Measurements from ENCODE around the gene TRIP11.

TRIP11 gene

GRCh38 chr14:91985521-91986255 is 54.2 kb downstream of the TRIP11 start:
- TF ChIP-seq ZNF274 (IDR thresholded peaks at IDR 0.05; ENCODE audit: low read depth, low read length), result no peak
- H3K4me3 ChIP-seq (ENCODE audit: low read length), result no peak overlapping the region

DNA sequence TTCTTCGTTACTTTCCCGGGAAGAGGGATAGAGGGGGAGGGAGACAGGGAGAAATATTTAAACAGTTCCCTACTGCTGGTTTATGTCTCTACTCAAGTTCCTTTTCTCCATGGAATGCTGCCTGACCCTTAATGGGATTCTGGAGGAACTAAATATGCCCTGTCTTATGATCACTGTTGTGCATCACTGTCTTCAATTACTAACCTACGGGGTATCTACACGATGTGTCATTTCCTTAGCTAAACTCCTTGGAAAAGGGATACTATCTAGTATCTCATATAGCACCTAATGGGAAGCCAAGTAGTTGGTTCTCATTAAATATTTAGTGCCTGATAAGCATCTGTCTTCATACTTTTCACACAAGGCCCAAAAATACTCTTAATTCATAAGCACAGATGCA is 54.9 kb downstream of the TRIP11 start:
- no peak for TF ChIP-seq ZNF274 (IDR thresholded peaks at IDR 0.05; ENCODE audit: low read depth, low read length)
- H3K4me3 ChIP-seq (ENCODE audit: low read length), result no peak overlapping the region

GRCh38 chr14:91983588-91983987 is 56.3 kb downstream of the TRIP11 start:
- no peak overlapping the region for H3K4me3 ChIP-seq (ENCODE audit: low read length)
- TF ChIP-seq ZNF274 (IDR thresholded peaks at IDR 0.05; ENCODE audit: low read depth, low read length), result no peak

DNA sequence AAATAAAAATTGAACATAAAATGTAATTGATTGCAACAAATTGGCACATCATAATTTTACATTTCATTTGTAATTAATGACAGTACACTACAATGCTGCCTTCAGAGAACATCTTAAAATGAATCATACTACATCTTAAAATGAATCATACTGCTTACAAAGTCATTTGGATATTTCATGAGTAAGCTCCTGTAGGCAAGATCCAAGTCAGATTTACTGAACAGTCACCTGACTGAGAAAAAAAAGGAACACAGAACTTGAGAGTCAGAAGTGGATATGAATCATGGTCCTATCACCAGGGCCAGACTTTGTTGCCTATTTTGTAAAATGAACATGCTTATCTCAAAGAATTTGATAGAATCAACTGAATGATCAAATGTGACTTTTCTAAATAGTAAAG is 59.7 kb downstream of the TRIP11 start:
- no peak for TF ChIP-seq ZNF274 (IDR thresholded peaks at IDR 0.05; ENCODE audit: low read depth, low read length)

GRCh38 chr14:91977884-91978283 is 62.0 kb downstream of the TRIP11 start:
- no peak for TF ChIP-seq ZNF274 (IDR thresholded peaks at IDR 0.05; ENCODE audit: low read depth, low read length)
- H3K4me3 ChIP-seq (ENCODE audit: low read length), result no peak overlapping the region

More for the DNA sequence above, 59.7 kb downstream of the TRIP11 start:
- no peak overlapping the region for H3K4me3 ChIP-seq (ENCODE audit: low read length)

- no peak for TF ChIP-seq ZNF274 (IDR thresholded peaks at IDR 0.05; ENCODE audit: low read depth, low read length)
- no peak overlapping the region for H3K4me3 ChIP-seq (ENCODE audit: low read length)
Measured at GRCh38 chr14:91975763-91976162, 64.1 kb downstream of the TRIP11 start.

DNA sequence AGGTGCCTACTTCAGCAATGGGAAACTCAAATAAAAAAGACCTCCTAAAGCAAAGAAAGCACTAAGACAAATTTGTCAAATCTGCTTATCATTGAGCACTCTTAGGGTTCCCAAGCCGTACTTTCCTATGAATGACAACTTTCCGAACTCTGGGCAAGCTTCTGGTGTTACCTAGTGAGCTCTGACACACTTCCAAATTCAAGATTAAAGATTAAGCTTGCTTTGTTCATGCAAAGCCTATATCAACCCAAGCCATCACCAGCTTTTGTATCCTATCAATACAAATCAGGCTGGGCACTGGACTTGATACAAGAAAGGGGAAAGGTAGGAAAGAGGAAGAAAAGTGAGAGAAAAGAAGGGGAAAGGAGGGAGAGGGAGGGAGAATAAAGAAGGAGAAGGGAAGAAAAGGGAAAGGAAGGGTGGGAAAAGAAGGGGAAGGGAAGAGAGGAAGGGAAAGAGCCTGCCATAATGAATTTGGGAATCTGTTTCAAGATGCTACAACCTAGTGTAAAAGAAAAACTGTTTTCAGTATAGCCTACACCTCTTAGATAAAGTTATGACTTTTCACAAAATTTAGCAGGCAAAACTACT is 68.6 kb downstream of the TRIP11 start:
- no peak for TF ChIP-seq ZNF274 (IDR thresholded peaks at IDR 0.05; ENCODE audit: low read depth, low read length)
- no peak overlapping the region for H3K4me3 ChIP-seq (ENCODE audit: low read length)

DNA sequence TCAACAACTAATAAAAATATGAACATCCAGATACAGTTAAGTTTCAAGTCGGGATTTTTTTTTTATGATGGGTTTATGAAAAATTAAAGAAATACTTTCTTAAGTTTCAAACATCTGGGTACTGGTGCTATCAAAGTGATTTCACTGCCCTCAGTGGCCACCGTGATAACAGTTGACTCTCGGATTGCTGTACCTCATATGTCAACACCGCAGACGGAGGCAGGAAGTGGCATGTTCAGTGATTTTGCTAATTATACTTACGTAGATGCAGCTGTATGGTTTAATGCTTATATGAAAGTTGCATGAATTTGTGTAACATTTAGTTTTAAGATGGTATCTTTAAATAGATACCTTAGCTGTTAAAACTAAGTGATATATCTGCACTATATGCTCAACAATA is 71.6 kb downstream of the TRIP11 start:
- no peak for TF ChIP-seq ZNF274 (IDR thresholded peaks at IDR 0.05; ENCODE audit: low read depth, low read length)
- no peak overlapping the region for H3K4me3 ChIP-seq (ENCODE audit: low read length)

- no peak for TF ChIP-seq ZNF274 (IDR thresholded peaks at IDR 0.05; ENCODE audit: low read depth, low read length)
- no peak overlapping the region for H3K4me3 ChIP-seq (ENCODE audit: low read length)
Measured at GRCh38 chr14:91964724-91965123, 75.1 kb downstream of the TRIP11 start.

DNA sequence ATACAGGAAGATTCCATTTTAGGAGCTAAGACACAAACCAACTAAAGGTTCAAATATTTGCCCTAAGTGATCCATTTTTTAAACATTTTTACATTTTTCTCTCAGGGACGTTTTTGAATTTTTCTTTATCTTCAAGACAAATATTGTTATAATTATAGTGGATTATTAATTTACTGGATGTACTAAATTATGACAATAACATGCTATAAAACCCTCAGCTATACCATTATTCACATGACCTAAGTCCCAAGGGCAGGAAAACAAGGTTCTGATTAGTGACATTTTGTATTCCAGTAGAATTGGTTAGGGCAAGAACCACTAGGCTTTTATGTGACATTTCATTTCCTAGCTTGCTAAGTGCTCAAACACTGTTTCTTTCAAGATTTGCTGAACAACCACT is 75.8 kb downstream of the TRIP11 start:
- TF ChIP-seq ZNF274 (IDR thresholded peaks at IDR 0.05; ENCODE audit: low read depth, low read length), result no peak
- no peak overlapping the region for H3K4me3 ChIP-seq (ENCODE audit: low read length)

DNA sequence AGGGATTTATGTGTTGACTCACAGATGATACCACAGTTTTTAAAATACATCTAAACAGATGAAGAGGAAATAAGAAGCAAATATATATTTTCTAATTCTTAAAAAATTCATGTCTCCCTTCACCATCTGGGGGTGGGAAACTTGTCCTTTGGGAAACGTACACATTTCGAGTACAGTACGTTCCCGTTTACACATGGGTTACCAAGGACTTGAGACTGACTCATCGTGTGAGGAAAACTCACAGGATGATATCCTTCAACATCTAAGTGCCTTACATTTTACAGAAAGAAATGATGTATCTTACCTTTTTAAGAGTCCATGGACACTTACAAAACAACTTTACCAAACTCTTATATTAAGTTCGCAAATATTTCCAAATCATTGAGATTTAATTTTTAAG is 76.4 kb downstream of the TRIP11 start:
- no peak for TF ChIP-seq ZNF274 (IDR thresholded peaks at IDR 0.05; ENCODE audit: low read depth, low read length)
- H3K4me3 ChIP-seq (ENCODE audit: low read length), result no peak overlapping the region

DNA sequence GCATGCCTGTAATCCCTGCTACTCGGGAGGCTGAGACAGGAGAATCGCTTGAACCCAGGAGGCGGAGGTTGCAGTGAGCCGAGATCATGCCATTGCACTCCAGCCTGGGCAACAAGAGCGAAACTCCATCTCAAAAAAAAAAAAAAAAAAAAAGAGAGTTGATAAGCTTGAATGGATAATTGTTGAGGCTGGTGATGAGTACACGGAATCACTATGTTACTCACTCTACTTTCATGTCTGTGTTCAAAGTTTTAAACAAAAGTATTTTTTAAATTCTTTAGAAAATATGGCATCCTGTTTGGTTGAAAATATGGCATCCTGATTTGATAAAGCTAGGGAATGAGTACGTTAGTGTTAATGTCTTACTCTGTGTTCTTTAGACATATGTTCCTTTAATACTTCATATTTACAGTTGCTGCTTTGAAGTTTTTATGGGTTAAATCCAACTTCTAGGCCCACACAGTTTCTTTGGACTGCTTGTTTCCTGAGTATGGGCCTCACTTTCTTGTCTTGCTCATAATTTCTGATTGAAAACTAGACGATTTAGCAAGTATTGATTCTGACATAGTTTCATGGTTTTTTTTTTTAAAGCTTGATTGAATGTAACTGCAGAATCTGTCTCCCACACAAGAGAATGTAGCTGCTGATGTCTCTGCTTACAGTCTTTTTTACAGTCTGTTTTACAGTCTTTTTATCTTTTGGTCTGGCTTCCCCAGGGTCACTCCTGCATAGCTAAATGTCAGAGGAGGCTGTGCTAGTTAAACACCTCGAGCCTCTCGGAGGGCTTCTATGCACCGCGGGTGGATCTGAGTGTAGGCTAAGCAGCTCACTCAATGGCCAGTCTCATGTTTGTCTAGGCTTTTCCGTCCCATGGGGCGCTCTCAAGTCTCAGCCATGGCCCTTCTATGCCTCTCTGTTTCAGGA is 78.3 kb downstream of the TRIP11 start:
- H3K4me3 ChIP-seq (ENCODE audit: low read length), result no peak overlapping the region
- TF ChIP-seq ZNF274 (IDR thresholded peaks at IDR 0.05; ENCODE audit: low read depth, low read length), result no peak

DNA sequence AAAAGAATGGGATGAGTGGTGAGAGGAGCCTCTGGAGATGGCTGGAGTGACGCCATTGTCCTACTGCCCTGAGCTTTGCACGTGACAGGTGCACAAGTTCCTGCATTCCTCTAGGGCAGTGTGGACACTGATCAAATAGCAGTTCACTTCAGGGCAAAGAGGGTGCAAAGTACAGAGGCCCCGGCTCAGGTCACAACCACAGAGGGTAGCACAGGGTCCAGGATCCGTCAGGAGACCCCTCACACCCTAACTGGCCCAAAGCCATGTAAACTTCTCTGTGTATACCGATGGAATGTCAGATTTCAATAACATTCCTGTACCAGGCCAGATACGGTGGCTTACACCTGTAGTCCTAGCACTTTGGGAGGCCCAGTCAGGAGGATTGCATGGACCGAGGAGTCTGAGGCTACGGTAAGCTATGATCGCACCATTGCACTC is 82.0 kb downstream of the TRIP11 start:
- no peak overlapping the region for H3K4me3 ChIP-seq (ENCODE audit: low read length)
- TF ChIP-seq ZNF274 (IDR thresholded peaks at IDR 0.05; ENCODE audit: low read depth, low read length), result no peak

GRCh38 chr14:91956616-91957015 is 83.2 kb downstream of the TRIP11 start:
- TF ChIP-seq ZNF274 (IDR thresholded peaks at IDR 0.05; ENCODE audit: low read depth, low read length), result no peak

GRCh38 chr14:91955168-91955567 is 84.7 kb downstream of the TRIP11 start:
- no peak for TF ChIP-seq ZNF274 (IDR thresholded peaks at IDR 0.05; ENCODE audit: low read depth, low read length)
- H3K4me3 ChIP-seq (ENCODE audit: low read length), result no peak overlapping the region

More at GRCh38 chr14:91956616-91957015, 83.2 kb downstream of the TRIP11 start:
- H3K4me3 ChIP-seq (ENCODE audit: low read length), result no peak overlapping the region
